ENCODE results near the gene SEMA4F. TPM values are rescaled to one million over a fixed set of nuclear protein-coding genes. Genes with fewer than 3 reads are reported as not detected.

SEMA4F gene
- total RNA-seq, 4 donors from 2014 or later: 1.3 to 14.5 (median 4.8) TPM

DNA sequence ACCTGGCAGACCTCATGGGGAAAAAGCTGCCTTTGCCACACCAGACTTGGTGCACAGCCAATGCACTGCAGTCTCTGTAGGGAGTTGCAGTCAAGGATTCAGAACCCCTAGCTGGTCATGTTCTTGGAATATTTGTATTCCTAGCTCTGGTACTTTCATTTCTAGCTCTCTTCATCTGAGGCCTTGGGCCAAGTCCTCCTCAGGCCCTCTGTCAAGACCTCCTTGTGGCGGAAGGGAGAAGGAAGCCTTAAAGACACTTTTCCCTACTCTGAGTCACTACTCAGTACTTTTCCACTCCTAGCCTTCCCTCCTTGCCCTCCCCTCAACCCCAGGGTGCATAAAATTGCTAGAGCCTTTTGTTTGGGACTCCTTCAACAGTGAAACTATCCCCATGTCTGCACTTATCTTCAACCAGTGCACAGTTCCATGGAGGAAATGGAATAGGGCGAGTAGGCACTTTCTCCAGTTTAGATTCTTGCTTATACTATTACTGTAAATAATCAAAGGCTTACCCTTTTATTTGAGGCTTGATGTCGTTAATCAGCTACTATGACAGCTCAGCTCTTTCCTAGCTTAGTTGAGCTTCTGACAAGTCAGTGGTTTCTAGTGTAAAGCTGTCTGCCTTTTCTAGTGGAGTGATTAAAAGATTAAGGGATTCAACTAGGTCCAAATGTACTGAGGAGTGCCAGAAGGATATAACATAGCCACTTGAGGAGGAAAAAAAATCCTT lies 21.7 kb upstream of the SEMA4F start:
- intact Hi-C loops (cut with DNase I; ENCODE audit: low total_unique reads): no loop called here
- TF ChIP-seq POLR2A (IDR thresholded peaks at IDR 0.05): no peak
- TF ChIP-seq, protein P1, sequence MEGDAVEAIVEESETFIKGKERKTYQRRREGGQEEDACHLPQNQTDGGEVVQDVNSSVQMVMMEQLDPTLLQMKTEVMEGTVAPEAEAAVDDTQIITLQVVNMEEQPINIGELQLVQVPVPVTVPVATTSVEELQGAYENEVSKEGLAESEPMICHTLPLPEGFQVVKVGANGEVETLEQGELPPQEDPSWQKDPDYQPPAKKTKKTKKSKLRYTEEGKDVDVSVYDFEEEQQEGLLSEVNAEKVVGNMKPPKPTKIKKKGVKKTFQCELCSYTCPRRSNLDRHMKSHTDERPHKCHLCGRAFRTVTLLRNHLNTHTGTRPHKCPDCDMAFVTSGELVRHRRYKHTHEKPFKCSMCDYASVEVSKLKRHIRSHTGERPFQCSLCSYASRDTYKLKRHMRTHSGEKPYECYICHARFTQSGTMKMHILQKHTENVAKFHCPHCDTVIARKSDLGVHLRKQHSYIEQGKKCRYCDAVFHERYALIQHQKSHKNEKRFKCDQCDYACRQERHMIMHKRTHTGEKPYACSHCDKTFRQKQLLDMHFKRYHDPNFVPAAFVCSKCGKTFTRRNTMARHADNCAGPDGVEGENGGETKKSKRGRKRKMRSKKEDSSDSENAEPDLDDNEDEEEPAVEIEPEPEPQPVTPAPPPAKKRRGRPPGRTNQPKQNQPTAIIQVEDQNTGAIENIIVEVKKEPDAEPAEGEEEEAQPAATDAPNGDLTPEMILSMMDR (IDR thresholded peaks at IDR 0.05): no peak
- DNase-seq: no peak
- H3K4me3 ChIP-seq: no peak overlapping the region
- no peaks in the 10 kb centered on the region for H3K36me3 ChIP-seq
- no peaks in the 10 kb centered on the region for H3K9me3 ChIP-seq
- H3K27ac ChIP-seq: no peak overlapping the region
- H3K4me1 ChIP-seq: no peaks in the 10 kb centered on the region
- H3K27me3 ChIP-seq: no peaks in the 10 kb centered on the region

DNA sequence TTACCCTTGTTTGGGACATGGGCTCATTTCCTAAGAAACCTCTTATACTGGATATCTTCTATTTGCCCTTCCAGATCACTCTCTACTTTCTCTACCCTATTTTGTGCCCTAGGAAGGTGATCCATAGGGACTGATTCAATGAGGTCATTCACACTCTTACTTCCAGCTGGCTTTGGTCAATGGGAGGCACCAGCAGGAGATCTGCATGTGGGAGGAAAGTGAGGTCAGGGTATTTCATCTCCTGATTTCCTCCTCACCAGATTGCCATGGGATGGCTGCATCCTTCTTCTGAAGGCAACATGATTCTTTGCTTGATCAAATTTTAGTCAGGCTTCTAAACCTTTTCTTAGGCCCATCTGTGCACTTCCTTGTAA lies 21.1 kb upstream of the SEMA4F start:
- H3K4me3 ChIP-seq: no peak overlapping the region
- H3K27ac ChIP-seq: no peak overlapping the region
- no peaks in the 10 kb centered on the region for H3K4me1 ChIP-seq
- no peaks in the 10 kb centered on the region for H3K9me3 ChIP-seq
- intact Hi-C loops (cut with DNase I; ENCODE audit: low total_unique reads): no loop called here
- H3K27me3 ChIP-seq: no peaks in the 10 kb centered on the region
- no peak for DNase-seq
- H3K36me3 ChIP-seq: no peaks in the 10 kb centered on the region
- TF ChIP-seq POLR2A (IDR thresholded peaks at IDR 0.05): no peak
- TF ChIP-seq, protein P1 (IDR thresholded peaks at IDR 0.05): no peak

DNA sequence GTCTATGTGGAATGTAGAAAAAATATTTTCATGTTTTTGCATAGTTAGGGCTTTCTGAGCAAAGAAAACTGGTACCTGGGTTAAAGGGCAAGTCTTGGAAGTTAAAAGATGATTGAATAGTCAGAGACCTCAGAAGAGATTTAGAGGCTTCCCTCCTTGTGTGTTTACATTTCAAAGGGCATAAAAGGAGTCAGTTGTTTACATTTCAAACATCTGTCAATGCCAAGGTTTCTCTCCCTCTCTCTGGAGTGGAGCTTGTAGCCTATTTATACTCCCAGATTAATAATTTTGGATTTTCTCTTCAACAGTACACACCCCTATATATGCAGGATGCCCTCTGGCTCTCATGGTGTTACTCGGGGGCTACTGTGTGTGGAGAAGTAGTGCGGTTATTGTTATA lies 14.5 kb upstream of the SEMA4F start:
- no peaks in the 10 kb centered on the region for H3K4me1 ChIP-seq
- H3K9me3 ChIP-seq: no peaks in the 10 kb centered on the region
- no peak for TF ChIP-seq POLR2A (IDR thresholded peaks at IDR 0.05)
- TF ChIP-seq, protein P1 (IDR thresholded peaks at IDR 0.05): no peak
- intact Hi-C loops (cut with DNase I; ENCODE audit: low total_unique reads): no loop called here
- no peaks in the 10 kb centered on the region for H3K27me3 ChIP-seq
- H3K27ac ChIP-seq: no peak overlapping the region
- H3K36me3 ChIP-seq: no peaks in the 10 kb centered on the region
- no peak overlapping the region for H3K4me3 ChIP-seq
- DNase-seq: no peak

- H3K27ac ChIP-seq: no peak overlapping the region
- no peak for DNase-seq
- H3K36me3 ChIP-seq: no peaks in the 10 kb centered on the region
- TF ChIP-seq, protein P1 (IDR thresholded peaks at IDR 0.05): no peak
- TF ChIP-seq POLR2A (IDR thresholded peaks at IDR 0.05): no peak
- H3K4me3 ChIP-seq: no peak overlapping the region
- peaks cover 0 to 12% of the 10 kb centered on the region in 2 donors for H3K27me3 ChIP-seq
- no peaks in the 10 kb centered on the region for H3K4me1 ChIP-seq
- intact Hi-C loops (cut with DNase I; ENCODE audit: low total_unique reads): no loop called here
- no peaks in the 10 kb centered on the region for H3K9me3 ChIP-seq
These were observed 8.7 kb upstream of the SEMA4F start for GRCh38 chr2:74645344-74645743.

GRCh38 chr2:74646201-74646600 lies 7.8 kb upstream of the SEMA4F start:
- H3K9me3 ChIP-seq: no peaks in the 10 kb centered on the region
- peaks cover 0 to 12% of the 10 kb centered on the region in 2 donors for H3K27me3 ChIP-seq
- intact Hi-C loops (cut with DNase I; ENCODE audit: low total_unique reads): no loop called here
- H3K27ac ChIP-seq: no peak overlapping the region
- H3K4me1 ChIP-seq: no peaks in the 10 kb centered on the region
- TF ChIP-seq, protein P1 (IDR thresholded peaks at IDR 0.05): no peak
- TF ChIP-seq POLR2A (IDR thresholded peaks at IDR 0.05): no peak
- H3K4me3 ChIP-seq: no peak overlapping the region
- H3K36me3 ChIP-seq: no peaks in the 10 kb centered on the region
- no peak for DNase-seq

All from uterus (tissue), 4 donors.